Neural cell (in vitro differentiated cells): ENCODE data around the gene RMRP. TPM values are rescaled to one million over a fixed set of nuclear protein-coding genes. Genes with fewer than 3 reads are reported as not detected.
"Not testable (repeated sequence)": the region's sequence is repeated elsewhere in the genome, so short reads cannot be mapped to it uniquely, and the experiment has no call there.

ENCODE experiments used
- H2AFZ ChIP-seq: fragments of 200-600, 300-800 bp; sonication (generic), shearing (Covaris generic); 2 replicates; pipeline ENCODE4 v1.6.0; 2014; ENCODE audit warnings: low read depth, mild to moderate bottlenecking, antibody characterized with exemption, low read length, moderate library complexity
- H3F3A ChIP-seq: fragments of 200-600 bp; shearing (Covaris generic); 2 replicates; pipeline ENCODE4 v1.6.1; 2016; ENCODE audit warnings: mild to moderate bottlenecking, moderate library complexity, mixed read lengths, antibody characterized with exemption, low read length; ENCODE audit not compliant: insufficient read depth, poor library complexity, severe bottlenecking
- H3K27ac ChIP-seq: fragments of 200-600, 300-800 bp; sonication (generic), shearing (Covaris generic); 2 replicates; pipeline ENCODE4 v1.5.1; 2014; ENCODE audit warnings: mild to moderate bottlenecking, low read length, moderate library complexity
- H3K27me3 ChIP-seq: fragments of 300-800, 200-600 bp; sonication (generic), shearing (Covaris generic); 2 replicates; pipeline ENCODE4 v1.6.0; 2014; ENCODE audit warnings: mild to moderate bottlenecking, low read depth, low read length, moderate library complexity; ENCODE audit not compliant: insufficient read depth
- H3K36me3 ChIP-seq: fragments of 300-800, 200-600 bp; sonication (generic), shearing (Covaris generic); 2 replicates; pipeline ENCODE4 v1.5.1; 2014; ENCODE audit warnings: mild to moderate bottlenecking, antibody characterized with exemption, low read length, moderate library complexity; ENCODE audit not compliant: insufficient read depth
- H3K4me2 ChIP-seq: fragments of 300-800, 200-600 bp; sonication (generic), shearing (Covaris generic); 2 replicates; pipeline ENCODE4 v1.6.0; 2014; ENCODE audit warnings: mild to moderate bottlenecking, low read length
- H3K4me3 ChIP-seq: fragments of 300-800, 200-600 bp; sonication (generic), shearing (Covaris generic); 2 replicates; pipeline ENCODE4 v1.5.1; 2014; ENCODE audit warnings: mild to moderate bottlenecking, low read length, moderate library complexity
- H3K79me2 ChIP-seq: fragments of 200-600 bp; shearing (Covaris generic); replicated peaks from 2 replicates; pipeline ENCODE4 v1.6.0; 2014; ENCODE audit warnings: mild to moderate bottlenecking, low read length, moderate library complexity; ENCODE audit not compliant: insufficient read depth
- H3K9ac ChIP-seq: fragments of 300-800, 200-600 bp; sonication (generic), shearing (Covaris generic); 2 replicates; pipeline ENCODE4 v1.6.1; 2016; ENCODE audit warnings: mild to moderate bottlenecking, low read length, mixed read lengths
- H3K9me2 ChIP-seq: fragments of 200-600 bp; shearing (Covaris generic); 2 replicates; pipeline ENCODE4 v1.6.1; 2016; ENCODE audit warnings: mild to moderate bottlenecking, low read length, mixed read lengths; ENCODE audit not compliant: insufficient read depth
- H3K9me3 ChIP-seq: fragments of 200-600, 300-800 bp; sonication (generic), shearing (Covaris generic); 2 replicates; pipeline ENCODE4 v1.6.1; 2016; ENCODE audit warnings: mild to moderate bottlenecking, mixed run types, low read length, moderate library complexity, mixed read lengths
- H4K20me1 ChIP-seq: fragments of 200-600 bp; shearing (Covaris generic); 2 replicates; pipeline ENCODE4 v1.6.1; 2016; ENCODE audit warnings: mild to moderate bottlenecking, mixed run types; ENCODE audit not compliant: insufficient read depth
- CTCF ChIP-seq: fragments of 450-650 bp; IDR thresholded peaks from 2 replicates; pipeline ENCODE4 v1.5.1; 2014; ENCODE audit warnings: antibody characterized with exemption, mild to moderate bottlenecking, moderate library complexity; ENCODE audit not compliant: poor library complexity, severe bottlenecking
- EP300 ChIP-seq: fragments of 450-650 bp; conservative IDR thresholded peaks from 2 replicates; pipeline ENCODE4 v1.6.1; 2014; ENCODE audit warnings: antibody characterized with exemption, mild to moderate bottlenecking, moderate library complexity; ENCODE audit not compliant: poor library complexity, severe bottlenecking
- EZH2 ChIP-seq: fragments of 200-600, 300-800 bp; shearing (Covaris generic), sonication (generic); IDR thresholded peaks from 2 replicates; pipeline ENCODE4 v1.6.1; 2014; ENCODE audit warnings: antibody characterized with exemption, low read length, borderline replicate concordance, mild to moderate bottlenecking; ENCODE audit not compliant: insufficient read depth, poor library complexity, severe bottlenecking
- MXI1 ChIP-seq: fragments of 450-650 bp; conservative IDR thresholded peaks from 2 replicates; pipeline ENCODE4 v1.6.1; 2014; ENCODE audit warnings: antibody characterized with exemption, mild to moderate bottlenecking; ENCODE audit not compliant: poor library complexity, severe bottlenecking
- POLR2AphosphoS5 ChIP-seq: IDR thresholded peaks from 2 replicates; pipeline ENCODE4 v1.6.1; 2012
- RAD21 ChIP-seq: fragments of 450-650 bp; conservative IDR thresholded peaks from 2 replicates; pipeline ENCODE4 v1.6.1; 2014; ENCODE audit warnings: antibody characterized with exemption, mild to moderate bottlenecking, moderate library complexity
- REST ChIP-seq: IDR thresholded peaks from 2 replicates; pipeline ENCODE4 v1.6.1; 2012; ENCODE audit warnings: borderline replicate concordance
- SMC3 ChIP-seq: fragments of 450-650 bp; conservative IDR thresholded peaks from 2 replicates; pipeline ENCODE4 v1.6.1; 2014; ENCODE audit warnings: antibody characterized with exemption, mild to moderate bottlenecking, moderate library complexity; ENCODE audit not compliant: poor library complexity
- TAF1 ChIP-seq: IDR thresholded peaks from 2 replicates; pipeline ENCODE4 v1.6.1; 2012; ENCODE audit warnings: low read depth
- polyA plus RNA-seq: library from polyadenylated mRNA; depleted of rRNA; stranded (reverse); fragments of >200 nt; gene quantifications from 2 replicates; pipeline ENCODE4 v1.2.3, GENCODE V29; 2014

The RMRP gene
- polyA plus RNA-seq, 1 donor from 2014 or later: not detected

- not testable (repeated sequence) for H3K36me3 ChIP-seq, H3K4me2 ChIP-seq, H4K20me1 ChIP-seq, H3F3A ChIP-seq, H3K9me3 ChIP-seq, H3K27ac ChIP-seq, H2AFZ ChIP-seq, H3K4me3 ChIP-seq, H3K27me3 ChIP-seq, H3K9ac ChIP-seq, H3K9me2 ChIP-seq, H3K79me2 ChIP-seq
Measured at GRCh38 chr9:35641478-35641877, 16.3 kb downstream of the RMRP start.

- H3K79me2 ChIP-seq: not testable (repeated sequence)
Measured at GRCh38 chr9:35640431-35640830, 17.4 kb downstream of the RMRP start.

GRCh38 chr9:35639631-35640030 is 18.2 kb downstream of the RMRP start:
- H3K9ac ChIP-seq: no peak overlapping the region
- no peaks in the 10 kb centered on the region for H4K20me1 ChIP-seq
- H3K27me3 ChIP-seq: no peaks in the 10 kb centered on the region
- no peaks in the 10 kb centered on the region for H3K9me3 ChIP-seq
- H3K36me3 ChIP-seq: no peaks in the 10 kb centered on the region
- no peak overlapping the region for H3K4me2 ChIP-seq
- H3K4me3 ChIP-seq: no peak overlapping the region
- H3K27ac ChIP-seq: no peak overlapping the region
- no peak overlapping the region for H2AFZ ChIP-seq
- H3F3A ChIP-seq: no peaks in the 10 kb centered on the region
- TF ChIP-seq SMC3: no peak
- TF ChIP-seq TAF1: no peak
- no peak for TF ChIP-seq MXI1
- no peak for TF ChIP-seq EZH2
- TF ChIP-seq RAD21: no peak
- TF ChIP-seq EP300: no peak
- TF ChIP-seq POLR2AphosphoS5: no peak
- TF ChIP-seq CTCF: no peak
- TF ChIP-seq REST: no peak
- H3K79me2 ChIP-seq: no peaks in the 10 kb centered on the region
- H3K9me2 ChIP-seq: no peaks in the 10 kb centered on the region

More at GRCh38 chr9:35640431-35640830, 17.4 kb downstream of the RMRP start:
- H3K27ac ChIP-seq, H2AFZ ChIP-seq, H3F3A ChIP-seq, H3K4me3 ChIP-seq, H3K9me3 ChIP-seq, H3K4me2 ChIP-seq, H3K27me3 ChIP-seq, H3K9me2 ChIP-seq, H3K36me3 ChIP-seq, H4K20me1 ChIP-seq, H3K9ac ChIP-seq: not testable (repeated sequence)

GRCh38 chr9:35639225-35639624 is 18.6 kb downstream of the RMRP start:
- not testable (repeated sequence) for H3K79me2 ChIP-seq, H3F3A ChIP-seq, H3K27me3 ChIP-seq, H3K9me2 ChIP-seq, H3K4me2 ChIP-seq, H3K9ac ChIP-seq, H3K27ac ChIP-seq, H3K9me3 ChIP-seq, H4K20me1 ChIP-seq, H3K36me3 ChIP-seq, H2AFZ ChIP-seq, H3K4me3 ChIP-seq

GRCh38 chr9:35638751-35639150 is 19.1 kb downstream of the RMRP start:
- not testable (repeated sequence) for H3K9me2 ChIP-seq, H3K9ac ChIP-seq, H3K36me3 ChIP-seq, H4K20me1 ChIP-seq, H3K9me3 ChIP-seq, H3K4me3 ChIP-seq, H3K79me2 ChIP-seq, H3K4me2 ChIP-seq, H2AFZ ChIP-seq, H3K27me3 ChIP-seq, H3F3A ChIP-seq, H3K27ac ChIP-seq
